Activated CD4-positive, alpha-beta T cell treated with anti-CD3 and anti-CD28 coated beads, Interleukin-2, Interleukin-6, amounts not matched to agents 100 ng/mL and 50 ng/mL, durations not matched to agents 16 hours and 8 hours (primary cell): ENCODE data around the gene HIGD2B.
"Not testable (repeated sequence)": the region's sequence is repeated elsewhere in the genome, so short reads cannot be mapped to it uniquely, and the experiment has no call there.

ENCODE experiments used
- DNase-seq: peaks from one replicate; pipeline ENCODE4 v3.0.0-alpha.2; 2020

Gene HIGD2B

GRCh38 chr15:72685925-72686794, at the start of gene HIGD2B, which contains the start of gene BBS4:
HIGD2B (minus strand) TSS chr15:72686182; CDS start chr15:72676374, 9,808 bp downstream.
BBS4 (plus strand) TSS chr15:72686207; CDS start chr15:72686228, 21 bp downstream.
- peak; percentile 93 for DNase-seq

GRCh38 chr15:72735111-72735510, 49.1 kb upstream of the HIGD2B start:
- no peak for DNase-seq

- no peak for DNase-seq
Measured at GRCh38 chr15:72733941-72734738, 48.2 kb upstream of the HIGD2B start.

DNA sequence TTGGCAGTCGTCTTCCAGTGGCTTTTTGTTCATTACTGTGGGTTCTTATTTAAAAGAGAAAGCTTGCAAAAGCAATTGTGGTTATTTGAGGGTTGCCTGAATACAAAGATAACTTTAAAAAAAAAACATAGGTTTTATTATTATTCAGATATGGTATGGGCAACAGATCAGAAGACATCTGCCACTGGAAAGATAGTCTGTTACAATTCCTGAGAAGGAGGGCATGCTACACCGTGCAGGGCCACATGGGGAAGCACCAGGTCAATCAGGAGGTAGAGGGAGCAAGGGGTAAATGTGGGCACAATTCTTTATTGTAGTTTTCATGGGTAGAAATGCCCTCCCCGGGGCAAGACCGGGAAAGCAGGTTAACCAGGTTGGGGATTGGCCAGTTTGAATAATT, 46.5 kb upstream of the HIGD2B start:
- no peak for DNase-seq

DNA sequence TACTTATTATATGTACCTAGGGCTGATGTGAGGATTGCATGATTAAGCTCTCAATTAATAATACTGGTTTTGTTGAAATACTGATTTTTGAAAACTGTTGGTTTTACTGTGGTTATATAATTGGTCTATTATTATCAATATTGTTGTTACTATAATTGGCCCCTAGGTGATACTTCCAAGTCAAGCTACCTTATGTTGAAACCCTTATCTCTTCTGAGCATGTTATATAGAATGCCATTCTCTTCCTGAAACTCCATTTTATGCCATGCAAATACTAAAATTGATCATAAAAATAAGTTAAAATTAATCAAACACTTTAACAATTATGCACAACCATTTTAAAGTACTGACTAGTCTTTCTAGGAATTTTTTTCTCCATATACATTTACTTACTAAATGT, 46.1 kb upstream of the HIGD2B start:
- DNase-seq = no peak

GRCh38 chr15:72728821-72729220, 42.8 kb upstream of the HIGD2B start:
- no peak for DNase-seq

DNA sequence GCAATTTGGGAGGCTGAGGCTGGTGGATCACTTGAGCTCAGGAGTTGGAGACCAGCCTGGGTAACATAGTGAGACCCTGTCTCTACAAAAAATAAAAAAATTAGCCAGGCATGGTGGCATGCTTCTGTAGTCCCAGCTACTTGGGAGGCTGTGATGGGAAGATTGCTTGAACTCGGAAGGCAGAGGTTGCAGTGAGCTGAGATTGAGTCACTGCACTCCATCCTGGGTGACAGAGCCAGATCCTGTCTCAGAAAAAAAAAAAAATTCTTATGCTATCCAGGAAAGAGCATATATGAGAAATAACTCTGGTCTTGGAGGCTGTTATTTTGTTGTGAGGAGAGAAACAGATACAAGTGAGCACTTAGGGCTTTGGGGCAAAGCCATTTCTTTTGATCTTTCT, 42.3 kb upstream of the HIGD2B start:
- DNase-seq = not testable (repeated sequence)

DNA sequence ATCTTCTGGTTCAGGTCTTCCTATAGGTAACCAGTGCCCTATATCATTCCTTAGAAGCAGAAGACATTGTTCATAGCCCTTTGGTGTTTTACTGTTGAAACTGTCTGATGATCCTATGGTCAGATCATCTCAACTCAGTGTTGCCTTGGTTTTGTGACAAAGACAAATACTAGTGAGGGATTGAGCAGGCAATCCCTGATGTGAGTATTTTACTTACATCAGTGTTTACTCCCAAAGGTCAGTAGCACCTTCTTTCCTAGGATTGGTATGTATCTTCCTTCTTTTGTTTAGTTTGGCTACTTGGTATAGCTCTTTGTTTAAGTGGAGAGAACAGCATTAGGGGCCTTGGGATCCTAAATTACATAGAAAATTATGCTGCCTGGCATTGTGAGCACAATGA, 41.2 kb upstream of the HIGD2B start:
- DNase-seq = no peak

- not testable (repeated sequence) for DNase-seq
Measured at GRCh38 chr15:72725851-72726250, 39.9 kb upstream of the HIGD2B start.

GRCh38 chr15:72725446-72725845, 39.5 kb upstream of the HIGD2B start:
- DNase-seq = no peak

DNA sequence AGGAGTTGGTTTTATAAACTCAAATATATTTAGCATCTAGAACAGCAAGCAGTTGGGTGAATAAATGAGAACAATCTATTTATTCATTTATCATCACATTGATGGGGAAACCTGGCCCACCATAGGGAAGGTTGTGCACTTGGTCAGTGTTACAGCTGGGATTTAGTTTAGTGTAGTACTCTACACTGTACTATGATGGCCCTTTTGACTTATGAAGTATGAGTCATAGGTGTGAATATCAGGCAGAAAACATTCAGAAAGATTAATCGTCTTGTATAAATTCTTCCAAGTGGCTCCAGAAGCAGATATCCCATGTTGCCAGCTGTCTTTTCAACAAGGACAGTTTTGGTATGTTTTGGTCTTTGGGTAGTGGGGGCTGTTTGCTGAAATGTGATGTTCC, 38.0 kb upstream of the HIGD2B start:
- no peak for DNase-seq

- DNase-seq = peak; percentile 73
Measured at GRCh38 chr15:72722071-72722696, 36.2 kb upstream of the HIGD2B start.

- not testable (repeated sequence) for DNase-seq
Measured at GRCh38 chr15:72708551-72709303, 22.7 kb upstream of the HIGD2B start.

- DNase-seq = no peak
Measured at GRCh38 chr15:72706266-72706665, 20.3 kb upstream of the HIGD2B start.

GRCh38 chr15:72700076-72700475, 14.1 kb upstream of the HIGD2B start:
- DNase-seq = no peak

DNA sequence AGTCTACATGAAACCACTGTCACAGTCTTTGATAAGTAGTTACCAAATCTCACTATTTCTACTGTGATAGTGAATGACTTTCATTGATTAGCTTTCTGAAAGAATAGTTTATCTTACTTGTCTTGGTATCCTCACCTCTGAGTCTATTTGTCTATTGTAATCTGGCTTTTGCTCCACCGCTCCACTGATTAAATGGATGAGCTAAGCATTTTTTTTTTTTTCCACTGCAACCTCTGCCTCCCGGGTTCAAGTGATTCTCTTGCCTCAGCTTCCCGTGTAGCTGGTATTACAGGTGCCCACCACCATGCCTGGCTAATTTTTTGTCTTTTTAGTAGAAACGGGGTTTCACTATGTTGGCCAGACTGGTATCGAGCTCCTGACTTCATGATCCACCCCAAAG, 13.0 kb upstream of the HIGD2B start:
- no peak for DNase-seq

DNA sequence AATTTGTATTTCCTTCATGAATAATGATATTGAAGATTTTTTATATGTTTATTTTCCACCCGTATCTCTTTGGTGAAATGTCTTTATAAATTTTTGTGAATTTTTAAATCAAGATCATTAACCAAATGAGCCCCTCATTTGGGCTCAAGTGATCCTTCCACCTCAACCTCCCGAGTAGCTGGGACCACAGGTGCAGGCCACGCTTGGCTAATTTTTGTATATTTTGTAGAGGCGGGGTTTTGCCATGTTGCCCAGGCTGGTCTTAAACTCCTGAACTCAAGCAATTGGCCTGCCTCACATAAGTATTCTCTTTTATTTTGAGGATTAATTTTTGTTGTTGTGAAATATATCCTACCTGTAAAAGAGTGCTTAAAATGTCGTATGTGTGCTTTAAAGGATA, 5.0 kb upstream of the HIGD2B start:
- DNase-seq = no peak

GRCh38 chr15:72688697-72689096, 2.7 kb upstream of the HIGD2B start:
- DNase-seq = no peak

DNA sequence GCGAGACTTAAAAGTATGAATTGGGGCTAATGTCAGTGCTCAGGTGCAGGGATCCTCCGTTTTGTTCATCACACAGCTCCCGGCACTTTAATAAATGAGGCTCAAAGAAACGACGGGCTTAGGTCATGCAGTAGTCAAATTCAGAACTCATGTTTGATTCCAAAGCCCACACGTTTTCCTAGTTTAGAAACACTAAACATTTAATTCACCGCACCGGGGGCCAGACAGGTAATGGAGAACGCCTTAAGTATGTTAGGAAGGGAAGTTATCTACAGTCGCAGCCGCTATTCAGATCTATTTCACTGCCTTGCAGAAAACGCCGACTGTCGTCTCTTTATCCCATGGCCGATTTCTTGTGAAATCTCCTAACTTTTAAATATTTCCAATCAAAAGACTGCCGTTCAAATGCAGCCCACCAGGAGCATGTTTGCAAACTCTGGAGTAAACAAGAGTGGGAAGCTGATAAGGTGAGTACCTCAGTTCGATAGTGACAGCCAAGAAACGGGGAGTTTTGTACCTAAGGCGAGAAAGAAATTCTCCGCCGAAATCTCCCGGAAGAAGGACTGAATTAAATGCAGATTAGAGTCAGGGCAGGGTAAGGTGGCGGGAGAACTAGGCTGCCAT, 569 bp downstream of the HIGD2B start:
- no peak for DNase-seq

DNA sequence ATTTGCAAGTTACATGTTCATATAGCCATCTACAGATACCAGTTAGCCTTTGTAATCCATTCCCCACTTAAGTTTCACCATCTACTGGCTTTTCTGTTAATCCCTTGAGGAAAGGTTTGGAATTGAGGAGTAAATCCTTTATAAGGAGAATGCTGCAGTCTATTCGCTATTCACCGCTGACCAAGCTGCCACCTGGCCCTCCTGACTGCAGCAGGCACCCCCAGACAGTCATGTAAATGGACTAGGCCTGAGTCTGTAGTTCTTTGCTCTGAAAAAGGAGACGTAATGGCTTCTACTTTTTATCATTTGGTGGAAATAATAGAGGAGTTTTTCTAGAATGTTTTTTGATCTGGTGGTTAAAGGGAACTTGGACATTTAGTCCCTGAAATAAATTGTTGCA, 3.2 kb downstream of the HIGD2B start:
- DNase-seq = no peak

GRCh38 chr15:72680931-72681330, 5.1 kb downstream of the HIGD2B start:
- DNase-seq = no peak

- DNase-seq = no peak
Measured at GRCh38 chr15:72676838-72677237, 9.1 kb downstream of the HIGD2B start.
